Iris pigment epithelial cell (primary cell): ENCODE results near the gene C16orf89.
A peak's percentile ranks its signal among the peaks of the same experiment; 100 is the strongest.
"Not testable (repeated sequence)": the region's sequence is repeated elsewhere in the genome, so short reads cannot be mapped to it uniquely, and the experiment has no call there.

Experiments used
- DNase-seq: peaks from one replicate; pipeline ENCODE4 v3.0.0-alpha.2; 2011; ENCODE audit warnings: low read depth

Gene C16orf89, protein sequence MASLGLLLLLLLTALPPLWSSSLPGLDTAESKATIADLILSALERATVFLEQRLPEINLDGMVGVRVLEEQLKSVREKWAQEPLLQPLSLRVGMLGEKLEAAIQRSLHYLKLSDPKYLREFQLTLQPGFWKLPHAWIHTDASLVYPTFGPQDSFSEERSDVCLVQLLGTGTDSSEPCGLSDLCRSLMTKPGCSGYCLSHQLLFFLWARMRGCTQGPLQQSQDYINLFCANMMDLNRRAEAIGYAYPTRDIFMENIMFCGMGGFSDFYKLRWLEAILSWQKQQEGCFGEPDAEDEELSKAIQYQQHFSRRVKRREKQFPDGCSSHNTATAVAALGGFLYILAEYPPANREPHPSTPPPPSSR

DNA sequence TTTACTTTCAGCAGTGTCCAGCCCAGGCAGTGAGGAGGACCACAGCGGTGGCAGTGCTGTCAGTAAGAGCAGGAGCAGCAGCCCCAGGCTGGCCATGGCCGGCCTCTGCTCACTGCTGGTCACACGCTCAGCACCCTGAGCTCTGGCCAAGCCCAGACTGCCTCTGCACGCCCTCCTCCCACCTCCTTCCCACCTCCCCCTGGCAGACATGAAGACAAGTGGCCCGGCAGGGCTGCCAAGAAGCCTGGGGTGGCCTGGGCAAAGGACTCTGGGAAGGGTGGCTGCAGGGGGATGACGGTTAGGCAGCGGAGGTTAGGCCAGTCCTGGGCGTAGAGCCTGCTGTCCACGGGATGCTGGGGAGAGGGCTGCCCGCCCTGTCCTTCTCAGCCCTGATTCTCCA is at the start of gene C16orf89:
Gene C16orf89, minus strand, starts transcription at position 144 of the 400 bp plus-strand sequence. Its CDS starts 48 bp downstream, at position 96.
- no peak for DNase-seq

DNA sequence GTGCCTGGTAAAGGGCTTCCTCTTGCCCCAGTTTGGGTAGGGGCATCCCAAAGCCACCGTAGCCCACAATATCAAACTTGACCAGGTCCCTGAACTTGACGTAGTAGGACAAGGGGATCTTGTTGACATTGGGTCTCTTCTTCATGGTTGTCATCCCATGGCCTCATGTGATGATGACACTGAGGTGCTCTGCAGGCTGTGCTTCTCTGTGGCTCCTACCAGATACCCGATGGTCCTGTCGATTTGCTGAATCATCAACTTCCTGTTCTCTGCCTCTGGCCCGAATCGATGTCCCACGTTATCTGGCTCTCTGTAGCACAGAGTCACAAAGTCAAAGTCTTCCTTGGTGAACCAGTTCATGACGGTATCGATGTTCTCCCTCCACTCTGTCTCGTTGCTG is 45.2 kb upstream of the C16orf89 start:
- not testable (repeated sequence) for DNase-seq

DNA sequence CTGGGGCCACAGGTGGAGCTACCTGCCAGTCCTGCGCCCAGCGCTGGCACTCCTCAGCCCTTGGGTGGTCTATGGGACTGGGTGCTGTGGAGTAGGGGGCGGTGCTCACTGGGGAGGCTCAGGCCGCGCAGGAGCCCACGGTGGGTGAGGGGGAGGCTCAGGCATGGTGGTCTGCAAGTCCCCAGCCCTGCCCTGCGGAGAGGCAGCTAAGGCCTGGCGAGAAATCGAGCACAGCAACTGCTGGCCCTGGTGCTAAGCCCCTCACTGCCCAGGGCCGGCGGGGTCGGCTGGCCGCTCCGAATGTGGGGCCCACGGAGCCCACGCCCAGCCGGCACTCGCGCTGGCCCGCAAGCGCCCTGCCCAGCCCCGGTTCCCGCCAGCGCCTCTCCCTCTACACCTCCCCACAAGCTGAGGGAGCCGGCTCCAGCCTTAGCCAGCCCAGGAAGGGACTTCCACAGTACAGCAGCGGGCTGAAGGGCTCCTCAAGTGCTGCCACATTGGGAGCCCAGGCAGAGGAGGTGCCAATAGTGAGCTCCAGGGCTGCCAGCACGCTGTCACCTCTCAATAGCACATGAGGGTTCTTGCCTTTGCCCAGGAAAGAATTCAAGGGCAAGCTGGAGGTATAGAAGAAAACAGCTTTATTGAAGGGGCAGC is 42.9 kb upstream of the C16orf89 start:
- DNase-seq = no peak

DNA sequence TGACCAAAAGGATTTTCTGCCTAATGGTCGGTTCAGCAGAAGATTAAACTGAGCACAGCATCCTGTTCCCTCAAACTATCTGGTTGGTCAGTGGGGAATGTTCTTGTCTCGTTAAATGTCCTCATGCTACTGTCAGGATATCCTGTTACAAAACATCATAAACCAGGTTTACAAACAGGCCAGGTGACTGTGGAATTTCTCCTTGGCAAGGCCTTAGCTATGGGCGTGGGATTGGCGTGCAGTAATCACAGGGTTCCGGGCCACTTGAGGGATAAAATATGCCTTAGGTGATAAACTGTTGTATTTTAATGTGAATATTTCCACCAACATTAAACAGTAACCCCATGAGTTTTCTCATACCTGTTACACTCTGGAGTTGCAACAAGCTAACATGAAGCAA is 39.3 kb upstream of the C16orf89 start:
- DNase-seq = not testable (repeated sequence)

DNA sequence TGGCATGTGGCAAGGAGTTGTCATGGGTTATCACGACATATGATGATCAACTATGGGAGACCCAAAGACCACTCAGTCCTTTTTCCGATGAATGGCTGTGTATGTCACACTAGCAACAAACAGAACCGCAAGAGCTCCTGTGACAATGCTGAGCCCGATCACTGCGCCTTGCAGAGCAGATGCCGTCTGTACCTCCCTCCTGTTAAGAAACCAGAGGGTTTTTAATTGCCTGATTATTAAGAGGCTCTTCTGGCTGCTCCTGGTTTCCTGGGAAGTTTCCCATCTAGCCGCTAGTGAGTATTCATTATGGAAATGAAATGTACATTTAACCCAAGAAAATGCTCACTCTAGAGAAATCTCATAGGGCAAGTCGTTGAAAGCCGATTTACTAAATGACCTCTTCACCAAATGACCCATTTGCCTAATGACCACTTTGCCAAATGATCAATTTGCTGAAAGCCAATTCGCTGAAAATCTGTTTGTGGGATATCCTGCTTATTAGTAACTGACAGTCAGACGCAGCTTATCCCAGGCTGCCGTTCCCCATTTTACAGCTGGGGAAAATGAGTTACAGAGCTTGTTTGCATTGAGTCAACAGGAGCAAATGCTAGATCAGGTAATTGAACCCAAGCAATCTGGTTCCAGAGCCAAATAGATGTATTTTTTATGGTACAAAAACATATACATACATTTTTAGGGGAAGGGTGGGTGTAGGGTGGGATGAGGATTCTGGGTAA is 37.7 kb upstream of the C16orf89 start:
- not testable (repeated sequence) for DNase-seq

DNA sequence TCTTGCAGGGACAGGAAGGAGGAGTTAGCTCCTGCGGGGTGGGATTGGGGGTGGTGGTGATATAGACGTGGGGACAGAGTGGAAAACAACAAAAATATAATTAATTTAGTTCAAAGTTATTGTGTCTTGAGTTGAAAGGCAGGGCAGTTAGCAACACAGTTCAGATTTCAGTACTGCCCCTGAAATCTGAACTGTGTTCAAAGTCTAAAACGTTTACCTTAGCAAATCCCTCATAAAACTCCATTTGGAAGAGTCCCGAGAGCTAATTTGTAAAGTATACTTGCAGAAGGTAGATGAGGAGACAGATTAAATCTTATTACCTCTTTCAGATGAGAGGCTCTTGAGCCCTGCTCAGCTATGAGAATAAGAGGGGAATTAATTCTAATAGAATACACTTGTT is 33.4 kb upstream of the C16orf89 start:
- not testable (repeated sequence) for DNase-seq

DNA sequence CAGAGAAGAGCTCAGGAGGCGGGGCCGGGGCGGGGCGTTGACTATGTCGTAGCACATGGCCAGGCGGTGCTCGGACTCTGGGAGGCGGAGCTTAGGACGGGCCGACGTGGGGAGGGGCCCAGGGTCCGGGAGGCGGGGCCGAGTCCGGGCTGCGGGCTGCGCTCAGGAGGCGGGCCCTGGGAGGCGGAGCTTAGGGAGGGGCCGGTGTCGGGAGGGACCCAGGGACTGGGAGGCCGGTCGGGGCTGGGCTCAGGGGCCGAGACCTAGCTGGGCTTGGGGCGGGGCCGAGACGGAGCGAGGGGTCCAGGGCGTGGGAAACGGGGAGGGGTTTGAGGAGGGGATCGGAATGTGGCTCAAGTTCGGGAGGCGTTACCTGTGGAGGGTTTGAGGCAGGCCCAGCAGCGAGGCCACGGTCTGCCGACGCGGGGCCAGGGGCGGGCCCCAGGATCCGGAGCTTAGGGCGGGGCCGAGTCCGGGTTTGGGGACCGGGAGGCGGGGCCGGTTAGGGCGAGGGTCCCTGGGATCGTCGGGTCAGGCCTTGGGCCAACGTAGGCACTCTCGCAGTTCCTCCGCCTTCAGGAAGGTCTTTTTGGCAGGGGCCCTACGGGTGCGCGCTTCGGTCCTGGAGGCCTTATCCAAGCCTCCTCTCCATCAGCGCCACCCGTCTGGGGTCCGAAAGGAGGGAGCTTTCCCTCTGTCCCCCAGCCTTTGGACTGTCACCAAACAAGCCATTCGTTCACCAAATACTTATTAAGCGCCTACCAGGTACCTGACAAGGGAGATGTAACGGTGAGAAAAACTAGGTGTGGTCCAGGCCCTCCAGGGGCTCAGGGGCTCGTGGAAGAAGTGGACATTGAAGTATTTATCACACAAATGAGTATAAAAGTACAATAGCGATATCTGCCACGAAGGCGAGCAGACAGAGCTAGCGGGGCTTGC is 32.7 kb upstream of the C16orf89 start:
- peak; percentile 45 for DNase-seq

DNA sequence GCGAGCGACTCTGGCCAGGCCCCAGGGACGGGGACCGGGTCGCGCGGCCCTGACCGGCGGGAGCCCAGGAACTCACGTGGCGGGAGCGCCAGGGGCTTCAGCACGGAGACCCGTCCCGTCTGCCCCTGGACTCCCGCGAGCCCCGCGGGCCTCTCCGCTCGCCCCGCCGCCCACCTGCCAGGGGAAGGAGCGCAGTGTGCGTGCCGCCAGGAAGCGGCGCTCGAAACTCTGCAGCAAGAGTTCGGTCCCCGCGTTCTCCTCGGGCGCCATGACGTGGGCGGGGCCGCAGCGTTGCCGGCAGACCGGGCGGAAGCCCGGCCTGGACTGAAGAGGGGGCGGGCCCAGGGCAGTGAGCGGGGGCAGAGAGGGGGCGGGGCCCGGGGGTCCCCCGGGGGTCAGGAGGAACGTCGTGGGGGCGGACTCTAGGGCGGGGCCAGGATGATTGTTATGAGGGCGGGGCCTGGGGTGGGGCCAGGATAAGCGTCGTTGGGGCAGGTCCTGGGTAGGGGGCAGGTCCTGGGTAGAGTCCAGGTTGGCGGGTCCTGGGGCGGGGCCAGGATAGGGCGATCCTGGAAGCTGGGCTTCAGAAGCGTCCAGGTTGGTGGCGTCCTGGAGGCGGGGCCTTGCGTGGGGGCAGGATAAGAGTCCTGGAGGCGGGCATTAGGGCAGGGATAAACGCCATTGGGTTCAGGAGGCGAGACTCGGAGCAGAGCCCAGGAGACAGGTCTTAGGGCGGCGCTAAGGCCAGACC is 31.9 kb upstream of the C16orf89 start, which contains the start of gene EEF2KMT:
Gene EEF2KMT, minus strand, starts transcription at position 326 of the 751 bp plus-strand sequence. Its CDS starts 56 bp downstream, at position 270.
- DNase-seq = peak; percentile 99

DNA sequence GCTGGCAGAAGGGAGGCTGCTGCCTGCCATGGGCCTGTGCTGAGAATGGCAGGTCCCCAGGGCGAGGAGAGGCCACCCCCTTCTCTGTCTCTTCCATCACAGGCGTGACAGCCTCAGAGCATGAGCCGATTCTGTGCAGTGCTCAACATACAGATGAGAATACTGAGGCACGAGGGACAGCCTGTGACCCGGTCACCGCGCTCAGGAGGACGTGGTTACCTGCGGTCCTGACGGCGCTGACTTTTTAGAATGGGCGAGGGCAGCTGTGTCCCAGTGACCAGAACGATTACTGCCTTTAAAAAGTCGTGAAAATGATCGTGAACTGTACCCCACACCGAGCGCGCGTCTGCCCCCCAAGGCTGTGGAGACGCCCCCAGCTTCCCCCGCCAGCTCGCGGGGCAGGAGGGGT is 31.3 kb upstream of the C16orf89 start:
- not testable (repeated sequence) for DNase-seq

DNA sequence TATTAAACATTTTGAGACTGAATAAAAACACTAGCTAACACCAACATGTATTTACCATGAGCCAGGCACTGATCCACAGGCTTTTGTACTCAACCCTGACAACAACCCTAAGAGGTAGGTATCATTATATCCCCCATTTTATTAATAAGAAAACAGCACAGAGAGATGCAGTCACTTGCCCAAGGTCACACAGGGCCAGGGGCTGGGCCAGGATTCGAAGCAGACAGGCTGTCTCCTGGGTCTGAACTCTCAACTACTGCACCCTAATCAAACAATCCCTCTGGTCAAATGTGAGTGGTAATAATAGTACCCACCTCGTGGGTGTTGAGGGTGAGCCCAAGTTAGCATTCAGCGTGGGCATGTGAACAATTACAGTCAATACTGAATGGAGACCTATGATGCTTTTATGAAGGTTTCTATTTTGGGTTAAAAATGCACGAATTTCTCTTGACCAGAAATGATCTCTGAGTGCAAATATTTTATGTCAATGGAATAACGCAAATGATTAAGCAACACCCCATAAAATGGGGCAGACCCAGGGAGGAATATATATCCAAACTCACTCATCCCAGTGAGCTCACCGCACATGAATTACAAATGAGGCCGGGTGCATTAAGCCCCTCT is 30.8 kb upstream of the C16orf89 start:
- DNase-seq = peak; percentile 21

DNA sequence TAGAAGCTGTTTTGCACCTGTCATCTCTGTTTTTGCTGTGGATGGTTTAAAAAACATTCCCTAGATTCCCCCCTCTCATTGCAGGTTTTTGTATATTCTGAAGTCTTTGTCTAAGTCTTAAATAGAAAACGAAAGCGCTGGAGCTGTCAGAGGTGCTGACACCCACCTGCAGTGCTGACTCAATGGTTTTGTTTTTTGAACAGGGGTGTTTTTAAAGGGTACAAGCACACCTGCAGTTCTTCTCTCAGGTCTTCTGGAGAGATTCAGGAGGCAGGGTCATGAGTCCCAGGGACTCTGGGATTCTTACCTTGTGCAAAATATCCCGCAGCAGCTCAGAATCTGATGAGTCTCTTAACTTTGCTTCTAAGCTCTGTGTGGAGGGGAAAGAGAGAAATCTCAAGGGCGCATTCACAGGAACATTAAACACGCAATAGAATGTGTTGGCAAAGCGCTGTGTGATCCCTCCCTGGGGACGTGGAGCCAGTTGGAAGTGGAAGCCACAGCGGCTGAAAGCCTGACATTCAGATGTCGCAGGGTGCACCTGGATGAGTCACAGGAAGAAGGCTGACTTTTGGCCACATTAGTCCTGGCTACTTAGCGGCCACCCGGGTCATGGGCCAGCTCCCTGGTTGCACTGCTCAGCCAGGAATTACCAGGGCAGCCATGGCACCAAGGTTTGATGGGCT is 29.5 kb upstream of the C16orf89 start:
- not testable (repeated sequence) for DNase-seq

DNA sequence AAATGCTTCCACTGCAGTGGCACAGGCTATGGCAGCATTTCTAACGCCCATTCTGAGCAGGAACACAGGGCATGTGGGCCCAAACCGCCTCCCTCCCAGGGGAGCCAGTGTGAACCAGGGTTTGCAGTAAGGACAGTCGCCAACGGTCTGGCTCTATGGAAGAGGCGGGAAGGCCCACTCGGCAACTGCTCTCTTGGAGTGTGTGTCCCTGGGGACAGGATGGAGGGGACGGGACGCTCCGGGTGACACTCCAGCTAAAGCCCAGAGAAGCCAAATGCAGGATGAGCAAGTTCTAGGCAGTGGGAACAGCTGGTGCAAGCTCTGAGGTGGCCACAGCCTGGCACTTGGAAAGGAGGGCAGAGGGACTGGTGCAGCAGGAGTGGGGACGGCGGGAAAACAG is 28.0 kb upstream of the C16orf89 start:
- DNase-seq = not testable (repeated sequence)

DNA sequence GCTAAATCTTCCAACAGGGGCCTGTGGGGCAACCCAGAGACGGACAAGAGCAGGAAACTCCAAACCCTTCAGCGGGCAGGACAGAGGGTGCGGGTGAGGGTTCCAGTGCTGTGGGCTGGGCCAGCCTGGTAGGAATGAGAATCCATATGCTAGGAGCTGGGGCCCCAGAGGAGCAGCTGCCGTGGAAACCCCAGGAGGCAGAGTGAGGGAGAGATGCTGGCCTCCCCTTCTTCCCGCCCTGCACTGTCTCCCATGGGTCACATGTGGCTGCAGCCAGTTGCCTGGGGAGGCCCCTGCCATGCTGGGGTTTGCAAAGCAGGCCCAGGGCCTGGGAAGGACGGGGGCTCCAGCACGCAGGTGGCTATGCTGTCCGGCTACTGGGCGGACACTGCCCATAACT is 27.3 kb upstream of the C16orf89 start:
- DNase-seq = not testable (repeated sequence)

DNA sequence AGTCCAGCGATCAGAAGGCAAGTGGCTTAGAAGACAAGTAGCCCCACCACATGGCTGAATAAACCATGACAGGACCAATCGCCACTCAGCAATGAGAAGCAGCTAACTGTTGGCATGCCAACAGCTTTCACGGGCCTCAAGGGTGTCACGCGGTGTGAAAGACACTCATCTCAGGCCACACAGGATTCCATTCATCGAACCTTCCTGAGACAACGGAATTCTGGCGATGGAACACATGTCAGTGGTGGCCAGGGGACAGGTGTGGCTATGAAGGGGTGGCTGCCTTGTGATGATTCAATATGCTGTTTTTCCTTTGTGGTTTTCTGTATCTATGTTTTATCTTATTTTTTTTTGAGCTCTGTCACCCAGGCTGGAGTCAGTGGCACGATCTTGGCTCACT is 24.8 kb upstream of the C16orf89 start:
- DNase-seq = not testable (repeated sequence)

DNA sequence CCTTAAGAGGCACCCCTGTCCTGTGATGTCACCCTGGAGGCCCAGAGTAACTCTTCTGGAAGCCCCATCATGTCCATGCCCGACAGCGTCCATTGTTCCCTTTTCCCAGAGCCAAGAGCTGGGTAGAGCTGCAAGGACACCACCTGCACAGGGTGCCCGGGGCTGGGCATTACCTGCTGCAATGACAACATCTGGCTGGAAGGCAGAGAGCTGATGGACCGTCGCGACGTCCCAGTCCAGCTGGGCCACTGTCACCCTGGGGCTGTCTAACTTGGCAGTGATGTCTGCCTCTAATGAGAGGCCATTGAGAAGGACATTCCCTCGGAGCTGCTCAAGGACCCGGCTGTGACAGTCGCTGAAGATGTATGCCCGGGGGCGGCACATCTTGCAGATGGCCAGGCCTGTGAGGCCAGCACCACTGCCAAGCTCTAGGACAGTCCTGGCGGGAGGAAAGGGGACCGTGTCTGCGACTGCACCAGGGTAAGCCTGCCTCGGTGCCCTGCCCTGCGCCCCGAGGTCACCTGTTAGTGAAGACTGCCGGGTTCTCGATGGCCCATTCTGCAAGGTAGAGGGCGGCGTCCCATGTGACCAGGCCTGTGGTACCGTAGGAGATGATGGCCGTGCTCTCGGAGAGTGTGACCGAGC is 24.3 kb upstream of the C16orf89 start:
- not testable (repeated sequence) for DNase-seq

DNA sequence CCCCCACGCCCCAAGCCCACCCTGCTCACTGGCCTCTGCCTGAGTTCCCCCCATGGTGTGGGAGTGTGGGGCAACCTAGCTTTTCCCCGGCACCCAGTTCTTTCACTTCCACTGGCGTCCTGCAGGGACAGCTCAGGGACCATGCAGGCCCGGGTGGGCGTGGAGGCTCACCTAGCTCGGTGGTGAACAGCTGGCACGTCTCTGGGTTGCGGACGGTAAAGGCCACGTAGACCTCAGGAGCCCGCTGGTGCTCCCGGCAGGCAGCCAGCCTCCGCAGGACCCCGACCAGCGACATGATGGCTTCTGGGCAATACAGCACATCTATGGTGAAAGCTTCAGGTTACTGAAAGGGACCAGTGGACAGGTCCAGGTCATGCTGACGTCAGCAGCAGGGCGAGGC is 23.2 kb upstream of the C16orf89 start:
- DNase-seq = not testable (repeated sequence)

DNA sequence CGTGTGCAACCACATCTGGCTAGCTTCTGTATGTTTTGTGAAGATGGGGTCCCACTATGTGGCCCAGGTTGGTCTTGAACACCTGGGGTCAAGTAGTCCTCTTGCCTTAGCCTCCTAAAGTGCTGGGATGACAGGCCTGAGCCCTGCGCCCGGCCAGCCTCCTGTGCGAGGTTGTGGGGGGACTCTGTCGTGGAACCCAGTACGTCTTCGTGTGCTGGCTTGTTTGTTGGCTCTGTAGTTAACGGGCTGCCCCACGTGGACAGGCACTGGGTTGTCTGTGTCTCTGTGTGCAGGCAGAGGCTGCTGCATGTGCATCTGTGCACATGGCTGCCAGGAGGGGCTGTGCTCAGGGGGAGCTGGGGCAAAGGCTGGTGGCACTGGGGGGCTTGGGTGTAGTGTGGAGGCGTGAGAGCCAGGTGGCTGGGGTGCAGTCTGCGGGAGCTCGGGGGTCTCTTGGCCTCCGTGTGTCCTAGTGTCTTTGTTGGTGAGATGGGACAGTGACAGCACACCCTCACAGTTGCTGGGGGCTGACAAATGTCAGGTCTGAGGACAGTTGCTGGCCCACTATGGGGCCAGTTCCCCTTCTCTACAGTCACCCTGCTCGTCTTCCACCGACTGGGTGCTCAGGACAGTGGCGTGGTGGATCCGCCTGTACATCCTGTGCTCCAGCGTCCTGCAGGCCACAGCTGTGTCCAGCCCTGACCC is 22.5 kb upstream of the C16orf89 start:
- DNase-seq = not testable (repeated sequence)

DNA sequence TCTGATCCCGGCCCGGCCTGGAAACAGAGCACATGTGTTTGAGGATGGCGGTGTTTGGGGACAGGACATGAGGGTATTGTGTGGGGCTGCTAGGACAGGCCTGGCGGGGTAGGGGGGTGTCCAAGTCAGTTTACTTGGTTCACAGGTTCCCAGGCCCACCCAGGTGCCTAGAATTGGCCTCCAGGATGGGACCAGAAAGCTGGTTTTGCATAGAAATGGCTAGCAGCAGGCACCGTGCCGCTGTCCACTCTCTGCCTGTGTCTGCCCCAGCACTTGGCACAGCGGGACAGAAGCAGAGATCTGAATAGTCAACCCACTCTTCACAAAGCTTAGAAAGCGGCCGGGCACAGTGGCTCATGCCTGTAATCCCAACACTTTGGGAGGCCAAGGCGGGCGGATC is 20.0 kb upstream of the C16orf89 start:
- DNase-seq = not testable (repeated sequence)
